PFSK-1 (cell line): ENCODE results near the gene PXDN.

ENCODE experiments used
- FOXP2 ChIP-seq: optimal IDR thresholded peaks from 2 replicates; pipeline ENCODE3; 2011; ENCODE audit warnings: borderline replicate concordance, control low read depth, inconsistent platforms; ENCODE audit not compliant: insufficient read depth; ENCODE audit errors: extremely low read length, extremely low read depth
- POLR2AphosphoS5 ChIP-seq: IDR thresholded peaks from 2 replicates; pipeline ENCODE4 v1.6.1; 2012; ENCODE audit warnings: low read depth, mild to moderate bottlenecking, control low read depth, low read length, moderate library complexity
- REST ChIP-seq, 2 experiments: IDR thresholded peaks; 2 replicates each; pipeline versions ENCODE4 v1.6.1 to v1.8.0; 2011 to 2012; ENCODE audit warnings: low read depth in 2 of 2, low read length in 2 of 2, control low read depth in 1 of 2, inconsistent platforms in 1 of 2, mild to moderate bottlenecking in 1 of 2, moderate library complexity in 1 of 2; ENCODE audit not compliant: insufficient read depth in 1 of 2
- SIN3A ChIP-seq: IDR thresholded peaks from 2 replicates; pipeline ENCODE4 v1.6.1; 2012; ENCODE audit warnings: mild to moderate bottlenecking, low read length, moderate library complexity, borderline replicate concordance; ENCODE audit not compliant: insufficient read depth
- TAF1 ChIP-seq: IDR thresholded peaks from 2 replicates; pipeline ENCODE4 v1.6.1; 2012; ENCODE audit warnings: low read length, control low read depth, borderline replicate concordance; ENCODE audit not compliant: insufficient read depth

Gene PXDN

GRCh38 chr2:1674276-1674675 is 70.0 kb downstream of the PXDN start:
- TF ChIP-seq POLR2AphosphoS5 (no peak), TAF1 (no peak), REST (IDR thresholded peaks at IDR 0.05; ENCODE audit: insufficient read depth in 1 of 2, low read depth in 2 of 2, low read length in 2 of 2) (no peak), FOXP2 (no peak), SIN3A (no peak)

GRCh38 chr2:1673160-1673944 is 71.0 kb downstream of the PXDN start:
- no peak for TF ChIP-seq FOXP2
- TF ChIP-seq REST (IDR thresholded peaks at IDR 0.05; ENCODE audit: insufficient read depth in 1 of 2, low read depth in 2 of 2, low read length in 2 of 2), result no peak
- no peak for TF ChIP-seq TAF1
- TF ChIP-seq SIN3A, result no peak
- TF ChIP-seq POLR2AphosphoS5, result peak; percentile 53

GRCh38 chr2:1672738-1673137 is 71.6 kb downstream of the PXDN start:
- no peak for TF ChIP-seq POLR2AphosphoS5
- no peak for TF ChIP-seq TAF1
- no peak for TF ChIP-seq REST (IDR thresholded peaks at IDR 0.05; ENCODE audit: insufficient read depth in 1 of 2, low read depth in 2 of 2, low read length in 2 of 2)
- no peak for TF ChIP-seq SIN3A
- TF ChIP-seq FOXP2, result no peak

GRCh38 chr2:1671916-1672315 is 72.4 kb downstream of the PXDN start:
- no peak for TF ChIP-seq TAF1
- no peak for TF ChIP-seq REST (IDR thresholded peaks at IDR 0.05; ENCODE audit: insufficient read depth in 1 of 2, low read depth in 2 of 2, low read length in 2 of 2)
- TF ChIP-seq SIN3A, result no peak
- no peak for TF ChIP-seq FOXP2
- no peak; the same call in 1 of the 2 replicates for TF ChIP-seq POLR2AphosphoS5

- TF ChIP-seq POLR2AphosphoS5 (peak; percentile 26; the same call in 1 of the 2 replicates), TAF1 (no peak)
Measured at GRCh38 chr2:1670636-1671035, 73.7 kb downstream of the PXDN start.
